Aorta (tissue), 5 donors: ENCODE measurements around the gene PDE8A. TPM values are rescaled to one million over a fixed set of nuclear protein-coding genes. Genes with fewer than 3 reads are reported as not detected.

ENCODE experiments used
- ATAC-seq: fragments of 200-7000 bp; cut with Tn5 transposase; one replicate; pipeline ENCODE4 v1.9.1; 2022; ENCODE audit warnings: moderate library complexity; ENCODE audit not compliant: low FRiP score
- DNase-seq, 2 donors: peaks; one replicate each; pipeline ENCODE4 v3.0.0-alpha.2; 2020
- H3K27ac ChIP-seq, 2 donors: one replicate each; pipeline ENCODE4 v1.5.1; 2013; ENCODE audit warnings: low read length in 2 of 2, mild to moderate bottlenecking in 2 of 2, moderate library complexity in 2 of 2, control low read depth in 1 of 2, inconsistent platforms in 1 of 2, low read depth in 1 of 2
- H3K27me3 ChIP-seq, 2 donors: one replicate each; pipeline ENCODE4 v1.6.1; 2013; ENCODE audit warnings: control low read depth in 1 of 2, low read length in 1 of 2, mild to moderate bottlenecking in 1 of 2, moderate library complexity in 1 of 2; ENCODE audit not compliant: insufficient read depth in 2 of 2, control insufficient read depth in 1 of 2
- H3K36me3 ChIP-seq, 2 donors: one replicate each; pipeline ENCODE4 v1.6.1; 2013; ENCODE audit warnings: control low read depth in 1 of 2, low read length in 1 of 2, mild to moderate bottlenecking in 1 of 2; ENCODE audit not compliant: insufficient read depth in 2 of 2, control insufficient read depth in 1 of 2
- H3K4me1 ChIP-seq, 2 donors: one replicate each; pipeline ENCODE4 v1.6.1; 2013; ENCODE audit warnings: low read length in 2 of 2, control low read depth in 1 of 2, mild to moderate bottlenecking in 1 of 2, moderate library complexity in 1 of 2; ENCODE audit not compliant: insufficient read depth in 2 of 2, control insufficient read depth in 1 of 2
- H3K4me3 ChIP-seq, 2 donors: one replicate each; pipeline ENCODE4 v1.5.1; 2013; ENCODE audit warnings: low read length in 2 of 2, control low read depth in 1 of 2, mild to moderate bottlenecking in 1 of 2
- H3K9me3 ChIP-seq: one replicate; pipeline ENCODE4 v1.6.1; 2013; ENCODE audit warnings: mild to moderate bottlenecking, low read length; ENCODE audit not compliant: control insufficient read depth
- WGBS, 2 donors: extraction: QIAGEN DNeasy Blood & Tissue Kit; methylation state at CpG; one replicate each; pipeline ENCODE4 v1.1.7; 2013; 5-methylcytosine and 5-hydroxymethylcytosine counted together
- intact Hi-C, 2 donors: fragments of 100-400 bp; cut with DNase I; formaldehyde crosslinking; loops; one replicate each; pipeline versions ENCODE4 v1.14.2 to v1.15.0; 2022
- polyA plus RNA-seq, 2 donors: library from polyadenylated mRNA; stranded (reverse); fragments of 200-250 nt; gene quantifications; one replicate each; pipeline ENCODE4 v1.2.3, GENCODE V29; 2013
- total RNA-seq, 2 donors: library from RNA; stranded (reverse); fragmentation: NEBNext Ultra II Directional; extraction: Animal tissue kit (Norgen Biotek cat#: 25700); gene quantifications; one replicate each; pipeline ENCODE4 v1.2.1, GENCODE V29; 2021
- donor health status: healthy with polysubstance abuse.
- donor health status: Bipolar disorder and iron deficiency.
- donor health status: DM: no; HTN: no; CAD: no.
- donor health status: DM: no; HTN: no; CAD: no.
- donor health status: DM: yes; HTN: yes; CAD: no.

Gene PDE8A
- total and polyA plus RNA-seq, 4 donors: 8.5 to 71.1 (median 46.6) TPM

DNA sequence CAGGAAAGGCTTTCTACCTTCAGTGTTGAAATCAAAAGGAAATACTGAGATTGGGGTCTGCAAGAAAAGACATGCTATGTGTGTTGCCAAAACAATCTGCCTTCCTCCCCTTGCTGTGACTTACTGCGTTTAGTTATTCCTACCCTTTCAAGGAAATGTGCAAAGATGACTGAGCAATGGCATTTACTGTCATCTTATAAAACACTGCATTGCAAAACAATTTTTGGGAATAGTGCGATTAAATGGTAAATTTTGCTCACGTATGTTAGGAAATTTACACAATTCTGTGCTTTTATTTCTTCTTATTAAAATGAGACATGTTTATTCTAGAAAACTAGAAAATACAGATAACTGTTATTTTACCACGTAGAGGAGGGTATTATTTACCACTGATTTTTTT, 45.8 kb downstream of the PDE8A start:
- Histone ChIP-seq H3K9me3 (no peaks in the 10 kb centered on the region), H3K36me3 (no peaks in the 10 kb centered on the region), H3K4me3 (no peak overlapping the region), H3K27me3 (no peaks in the 10 kb centered on the region), H3K4me1 (peaks cover 0 to 13% of the 10 kb centered on the region in 2 donors), H3K27ac (peak overlapping the region in 1 of 2 donors; percentile 59)
- 61 to 66% methylated on average over 4 of the region's 4 CpGs for WGBS, 2 donors
- intact Hi-C loops: no loop called here
- DNase-seq: no peak
- no peak for ATAC-seq

DNA sequence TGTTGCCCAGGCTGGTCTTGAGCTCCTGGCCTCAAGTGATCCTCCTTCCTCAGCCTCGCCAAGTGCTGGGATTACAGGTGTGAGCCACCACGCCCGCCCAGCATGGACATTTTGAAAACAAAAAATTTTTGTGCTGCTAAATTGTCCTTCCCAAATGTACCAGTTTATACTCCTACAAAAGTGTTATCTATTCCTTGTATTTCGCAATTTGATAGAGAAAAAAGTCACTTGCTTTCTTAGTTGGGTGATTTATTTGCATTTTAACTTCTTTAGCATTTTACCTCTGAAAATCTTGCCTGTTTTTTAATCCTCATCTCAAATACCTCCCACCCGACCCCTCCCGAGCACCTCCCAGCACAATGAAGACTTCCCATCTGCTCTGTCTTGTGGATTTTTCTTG, 46.8 kb downstream of the PDE8A start:
- peak overlapping the region in 1 of 2 donors; percentile 43 for H3K27ac ChIP-seq
- no peaks in the 10 kb centered on the region for H3K9me3 ChIP-seq
- H3K27me3 ChIP-seq: no peaks in the 10 kb centered on the region
- WGBS, 2 donors: 81 to 93% methylated on average over 6 of the region's 6 CpGs
- H3K36me3 ChIP-seq: no peaks in the 10 kb centered on the region
- H3K4me3 ChIP-seq: no peak overlapping the region
- intact Hi-C loops: no loop called here
- no peak for ATAC-seq
- peaks cover 0 to 13% of the 10 kb centered on the region in 2 donors for H3K4me1 ChIP-seq
- no peak for DNase-seq

- H3K36me3 ChIP-seq: no peaks in the 10 kb centered on the region
- H3K27ac ChIP-seq: no peak overlapping the region
- WGBS, 2 donors: 78 to 85% methylated on average over 5 of the region's 5 CpGs
- DNase-seq: no peak
- ATAC-seq: no peak
- intact Hi-C loops: no loop called here
- H3K9me3 ChIP-seq: no peaks in the 10 kb centered on the region
- H3K4me3 ChIP-seq: no peak overlapping the region
- H3K4me1 ChIP-seq: peaks cover 0 to 13% of the 10 kb centered on the region in 2 donors
- H3K27me3 ChIP-seq: no peaks in the 10 kb centered on the region
These were observed 47.6 kb downstream of the PDE8A start for GRCh38 chr15:85029221-85029620.

GRCh38 chr15:85030301-85030929, 48.8 kb downstream of the PDE8A start:
- Histone ChIP-seq H3K36me3 (no peaks in the 10 kb centered on the region), H3K9me3 (no peaks in the 10 kb centered on the region), H3K27ac (no peak overlapping the region), H3K4me1 (peaks cover 0 to 4% of the 10 kb centered on the region in 2 donors), H3K4me3 (no peak overlapping the region), H3K27me3 (no peaks in the 10 kb centered on the region)
- 86 to 87% methylated on average over 1 of the region's 1 CpG for WGBS, 2 donors
- DNase-seq (no peak), ATAC-seq (peak; percentile 57)
- intact Hi-C loops: no loop called here

- Histone ChIP-seq H3K4me3 (no peak overlapping the region), H3K4me1 (peaks cover 0 to 3% of the 10 kb centered on the region in 2 donors), H3K36me3 (no peaks in the 10 kb centered on the region), H3K27me3 (no peaks in the 10 kb centered on the region), H3K27ac (no peak overlapping the region), H3K9me3 (no peaks in the 10 kb centered on the region)
- intact Hi-C loops: no loop called here
- no peak for DNase-seq
- ATAC-seq: no peak
- 91% methylated on average over 6 of the region's 6 CpGs for WGBS, 2 donors
These were observed 49.7 kb downstream of the PDE8A start for GRCh38 chr15:85031086-85031943.

DNA sequence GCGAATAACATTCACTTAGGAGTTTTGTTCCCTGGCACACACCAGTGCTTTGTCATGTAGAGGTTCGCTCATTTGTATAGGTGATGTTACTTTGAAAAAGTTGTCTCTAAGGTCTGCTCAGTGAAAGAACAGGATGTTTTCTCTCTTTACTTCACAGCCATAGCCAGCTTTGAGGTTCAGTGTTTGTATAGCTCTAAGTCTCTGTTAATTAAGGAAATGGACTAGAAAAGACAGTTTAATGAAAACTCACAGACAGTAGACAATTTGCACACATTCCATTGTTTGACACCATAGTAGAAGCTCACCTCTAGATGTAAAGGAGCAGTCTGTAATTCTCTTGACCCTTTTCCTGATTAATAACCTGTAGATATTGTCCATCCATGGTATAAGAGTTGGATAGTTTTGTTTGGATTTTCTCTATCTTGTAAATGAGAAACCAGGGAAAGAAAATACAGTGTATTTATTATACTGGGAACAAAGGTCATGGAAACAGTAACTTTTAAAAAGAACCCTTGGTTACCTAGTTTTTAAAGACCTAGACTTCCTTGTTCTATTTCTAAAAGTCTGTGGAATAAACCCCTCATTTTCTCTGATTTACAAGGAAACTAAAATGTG, 50.4 kb downstream of the PDE8A start:
- Histone ChIP-seq H3K36me3 (no peaks in the 10 kb centered on the region), H3K27me3 (no peaks in the 10 kb centered on the region), H3K27ac (no peak overlapping the region), H3K9me3 (no peaks in the 10 kb centered on the region), H3K4me1 (peaks cover 0 to 1% of the 10 kb centered on the region in 2 donors), H3K4me3 (no peak overlapping the region)
- intact Hi-C loops: no loop called here
- no peak for DNase-seq
- 95% methylated on average over 2 of the region's 2 CpGs for WGBS, 2 donors
- ATAC-seq: no peak

DNA sequence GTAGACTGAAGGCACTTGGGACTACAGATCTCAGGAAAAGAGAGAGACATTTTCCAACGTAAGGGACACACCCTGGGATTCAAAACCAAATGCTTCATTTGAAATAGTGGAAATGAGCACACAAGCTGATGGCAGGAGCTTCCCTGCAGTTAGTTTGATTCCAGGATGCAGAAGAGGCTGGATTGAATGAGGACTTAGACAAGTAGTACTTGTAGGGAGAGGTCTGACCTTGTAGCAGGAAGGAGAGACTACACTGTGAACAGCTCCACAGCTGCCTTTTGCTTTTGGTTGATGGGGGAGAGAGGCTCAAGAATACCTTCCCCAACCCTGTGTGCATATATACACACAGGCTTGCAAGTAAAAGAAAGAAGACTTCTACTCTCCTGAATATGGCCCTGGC, 51.5 kb downstream of the PDE8A start:
- H3K27me3 ChIP-seq: no peaks in the 10 kb centered on the region
- H3K4me1 ChIP-seq: no peaks in the 10 kb centered on the region
- no peaks in the 10 kb centered on the region for H3K36me3 ChIP-seq
- intact Hi-C loops: no loop called here
- no peak overlapping the region for H3K27ac ChIP-seq
- H3K4me3 ChIP-seq: no peak overlapping the region
- H3K9me3 ChIP-seq: no peaks in the 10 kb centered on the region
- DNase-seq (no peak), ATAC-seq (no peak)
- WGBS, 2 donors: 62 to 72% methylated on average over 1 of the region's 1 CpG

DNA sequence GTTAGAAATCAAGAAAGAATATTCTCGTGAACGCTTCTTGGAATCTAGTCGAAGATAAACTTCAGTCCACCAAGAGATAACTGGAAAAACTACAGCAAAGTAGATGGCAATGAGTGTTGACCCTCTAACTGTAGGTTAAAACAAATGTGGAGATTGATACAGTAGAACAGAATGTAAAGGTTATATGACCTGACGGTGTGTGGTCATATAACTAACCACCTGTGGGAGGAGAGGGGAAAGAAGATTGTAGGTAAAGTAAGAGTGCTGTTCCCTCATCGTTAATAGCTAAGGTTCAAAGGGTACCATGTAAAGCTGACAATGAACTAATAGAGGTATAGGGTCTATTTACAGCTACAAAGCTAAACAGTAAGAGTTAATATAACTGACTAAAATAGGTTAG, 52.6 kb downstream of the PDE8A start:
- DNase-seq (no peak), ATAC-seq (no peak)
- Histone ChIP-seq H3K9me3 (no peaks in the 10 kb centered on the region), H3K4me1 (no peaks in the 10 kb centered on the region), H3K27me3 (no peaks in the 10 kb centered on the region), H3K4me3 (no peak overlapping the region), H3K27ac (no peak overlapping the region), H3K36me3 (no peaks in the 10 kb centered on the region)
- intact Hi-C loops: no loop called here
- 94 to 97% methylated on average over 5 of the region's 5 CpGs for WGBS, 2 donors
